NCI-H1092 treated with DMSO at 0.1 percent for 48 hours (cell line): ENCODE results near the gene EHF.
A peak's percentile ranks its signal among the peaks of the same experiment; 100 is the strongest.

ENCODE experiments used
- DNase-seq: peaks from one replicate; lab custom pipeline; 2025; lab: John Stamatoyannopoulos, UW

EHF gene

GRCh38 chr11:34644669-34645406, 23.9 kb downstream of the EHF start:
- no peak for DNase-seq

GRCh38 chr11:34646431-34646830, 25.5 kb downstream of the EHF start:
- no peak for DNase-seq

DNA sequence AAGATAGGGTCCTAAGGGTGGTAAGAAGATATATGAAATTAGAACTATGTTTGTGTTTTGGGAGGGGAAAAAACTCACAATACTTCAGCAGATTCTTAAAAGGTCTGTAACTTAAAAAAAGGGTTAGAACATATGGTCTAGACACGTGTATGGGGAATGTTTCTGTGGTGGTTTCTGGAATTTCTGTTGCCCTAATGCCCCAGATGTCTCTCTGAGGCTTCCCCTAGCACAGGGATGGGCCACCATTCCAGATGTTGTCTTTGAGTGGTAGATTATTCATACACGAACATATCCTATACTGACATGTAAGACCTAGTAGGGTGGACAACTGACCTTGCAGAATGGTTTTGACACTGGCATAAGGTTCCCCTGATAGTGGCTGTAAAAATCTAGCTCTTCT, 26.2 kb downstream of the EHF start:
- DNase-seq, result no peak

GRCh38 chr11:34647532-34647931, 26.6 kb downstream of the EHF start:
- DNase-seq, result no peak

GRCh38 chr11:34648036-34648435, 27.1 kb downstream of the EHF start:
- no peak for DNase-seq

- no peak for DNase-seq
Measured at GRCh38 chr11:34649597-34649996, 28.7 kb downstream of the EHF start.

GRCh38 chr11:34650528-34650927, 29.6 kb downstream of the EHF start:
- no peak for DNase-seq

DNA sequence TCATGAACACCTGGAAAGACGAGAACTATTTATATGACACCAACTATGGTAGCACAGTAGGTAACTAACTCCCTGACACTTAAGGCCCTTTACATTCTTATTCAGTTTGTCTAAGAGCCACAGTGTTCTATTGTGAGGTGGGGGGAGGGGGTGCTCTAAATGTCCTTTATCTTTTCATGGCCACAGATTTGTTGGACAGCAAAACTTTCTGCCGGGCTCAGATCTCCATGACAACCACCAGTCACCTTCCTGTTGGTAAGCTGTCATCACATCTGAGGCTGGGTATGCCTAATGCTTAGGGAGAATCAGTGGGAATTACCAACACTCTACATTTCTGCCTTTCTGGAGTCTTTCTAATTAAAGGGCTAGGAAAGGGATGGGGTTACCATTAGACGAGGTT, 30.7 kb downstream of the EHF start:
- no peak for DNase-seq

- peak; percentile 37 for DNase-seq
Measured at GRCh38 chr11:34652191-34652973, 31.5 kb downstream of the EHF start.

GRCh38 chr11:34653031-34653430, 32.1 kb downstream of the EHF start:
- no peak for DNase-seq

DNA sequence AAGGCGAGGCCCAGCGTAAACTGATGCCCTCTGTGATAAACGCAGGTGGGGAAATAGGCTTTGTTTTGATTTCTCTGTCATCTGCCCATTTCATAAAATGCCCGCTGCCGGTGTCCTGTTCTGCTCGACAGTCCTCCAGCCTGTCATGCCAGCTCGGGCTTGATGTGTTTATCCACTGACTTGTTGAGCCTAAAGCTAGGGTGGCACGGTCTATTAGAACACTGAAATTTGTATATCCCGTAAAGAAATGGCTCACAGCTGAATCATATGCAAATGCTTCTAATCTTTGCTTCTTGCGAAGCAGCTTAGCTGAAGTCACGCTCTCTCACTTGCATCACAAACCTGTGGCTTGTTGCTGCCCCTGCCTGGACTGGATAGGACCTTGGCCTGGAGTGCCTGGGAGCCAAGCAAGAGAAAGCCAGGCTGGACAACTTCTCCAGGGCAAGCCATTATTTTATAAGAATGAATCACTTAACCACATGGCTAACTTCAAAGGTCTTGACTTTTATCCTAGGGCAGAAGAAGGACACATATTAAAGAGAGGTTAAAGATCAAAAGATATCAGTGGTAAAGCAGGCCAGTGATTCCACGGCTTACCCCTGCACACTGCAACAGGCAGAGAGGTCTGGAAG, 33.1 kb downstream of the EHF start:
- no peak for DNase-seq

- DNase-seq, result peak; percentile 32
Measured at GRCh38 chr11:34654483-34655334, 33.8 kb downstream of the EHF start.

DNA sequence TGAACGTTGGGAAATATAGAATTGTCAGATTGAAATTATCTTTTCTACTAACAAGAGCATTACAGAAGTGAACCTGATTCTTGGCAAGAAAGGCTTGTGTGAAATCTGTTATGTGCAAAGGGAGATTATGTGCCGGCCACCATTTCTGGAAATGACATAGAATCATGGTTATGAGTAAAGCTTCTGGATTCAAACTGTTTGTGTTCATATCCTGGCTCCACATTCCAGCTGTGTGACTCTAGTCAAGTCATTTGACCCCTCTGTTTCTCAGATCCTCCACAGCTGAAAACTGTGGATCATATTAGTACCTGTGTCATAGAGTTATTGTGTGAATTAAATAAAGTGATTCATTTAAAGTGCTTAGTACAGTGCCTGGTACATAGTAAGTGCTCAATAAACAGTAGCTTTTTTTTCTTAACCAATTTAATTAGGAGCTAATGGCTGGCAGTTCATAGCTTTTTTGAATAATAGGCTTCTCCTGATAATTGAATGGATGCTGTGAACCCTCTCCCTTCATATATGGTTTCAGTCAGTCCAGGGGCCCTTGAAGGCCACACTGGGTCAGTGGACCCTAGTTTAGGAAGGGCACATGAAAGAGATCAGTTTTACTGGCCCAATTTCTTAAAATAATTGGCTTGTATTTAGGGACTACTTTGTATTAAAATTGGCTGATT, 34.6 kb downstream of the EHF start:
- DNase-seq, result no peak

DNA sequence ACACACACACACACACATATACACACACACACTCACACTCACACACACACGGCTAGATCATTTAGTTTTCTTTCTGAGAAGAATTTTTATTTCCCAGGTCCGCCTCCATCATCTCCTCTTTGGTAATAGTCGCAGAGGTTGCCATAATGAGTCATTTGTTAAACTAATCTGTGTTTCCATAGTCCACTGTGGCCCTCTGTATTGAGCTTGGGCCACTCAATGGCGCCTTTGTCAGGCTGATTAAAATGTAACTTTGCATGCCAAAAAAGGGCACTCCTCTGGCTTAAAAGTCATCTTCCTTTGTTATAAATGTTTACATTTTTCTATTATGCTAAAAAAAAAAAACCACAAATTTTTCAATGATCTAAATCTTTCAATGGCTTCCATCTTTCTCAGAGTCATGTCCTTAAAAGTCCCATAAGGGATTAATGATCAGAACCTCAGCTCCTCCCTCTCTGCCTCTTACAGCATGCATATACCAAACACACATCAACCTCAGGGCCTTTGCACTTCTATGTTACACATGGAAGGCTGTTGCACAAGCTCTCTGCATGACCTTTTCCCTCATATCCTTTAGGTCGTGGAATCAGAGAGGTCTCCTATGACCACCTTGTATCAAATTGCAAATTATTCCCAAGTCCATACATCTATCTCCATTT, 35.3 kb downstream of the EHF start:
- DNase-seq, result no peak

DNA sequence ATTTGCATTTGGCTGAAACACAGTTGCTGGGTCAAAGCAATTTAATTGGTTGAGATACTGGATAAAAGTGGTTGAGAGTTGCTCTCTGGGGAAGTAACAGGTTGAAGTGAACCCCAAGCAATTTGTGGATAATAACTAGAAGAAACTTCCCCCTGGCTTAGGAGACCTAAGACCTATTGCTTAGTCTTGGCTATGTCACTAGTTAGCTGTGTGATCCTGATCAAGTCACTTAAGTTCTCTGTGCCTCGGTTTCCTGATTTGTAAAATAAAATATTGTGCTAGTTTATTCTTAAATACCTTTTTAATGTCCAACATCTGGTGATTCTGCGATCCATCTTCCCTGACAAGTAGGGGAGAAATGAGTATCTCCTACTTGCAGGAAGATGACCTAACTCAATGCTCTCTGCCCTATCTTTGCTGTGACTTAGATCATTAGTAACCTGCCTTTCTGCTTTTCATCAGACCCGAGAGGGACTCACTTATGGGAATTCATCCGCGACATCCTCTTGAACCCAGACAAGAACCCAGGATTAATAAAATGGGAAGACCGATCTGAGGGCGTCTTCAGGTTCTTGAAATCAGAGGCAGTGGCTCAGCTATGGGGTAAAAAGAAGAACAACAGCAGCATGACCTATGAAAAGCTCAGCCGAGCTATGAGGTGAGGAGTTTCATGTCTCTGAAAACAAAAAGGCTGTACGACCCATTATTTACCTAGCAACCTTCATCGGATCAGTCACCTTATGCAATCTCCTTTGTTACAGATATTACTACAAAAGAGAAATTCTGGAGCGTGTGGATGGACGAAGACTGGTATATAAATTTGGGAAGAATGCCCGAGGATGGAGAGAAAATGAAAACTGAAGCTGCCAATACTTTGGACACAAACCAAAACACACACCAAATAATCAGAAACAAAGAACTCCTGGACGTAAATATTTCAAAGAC, 37.5 kb downstream of the EHF start:
- DNase-seq, result no peak

DNA sequence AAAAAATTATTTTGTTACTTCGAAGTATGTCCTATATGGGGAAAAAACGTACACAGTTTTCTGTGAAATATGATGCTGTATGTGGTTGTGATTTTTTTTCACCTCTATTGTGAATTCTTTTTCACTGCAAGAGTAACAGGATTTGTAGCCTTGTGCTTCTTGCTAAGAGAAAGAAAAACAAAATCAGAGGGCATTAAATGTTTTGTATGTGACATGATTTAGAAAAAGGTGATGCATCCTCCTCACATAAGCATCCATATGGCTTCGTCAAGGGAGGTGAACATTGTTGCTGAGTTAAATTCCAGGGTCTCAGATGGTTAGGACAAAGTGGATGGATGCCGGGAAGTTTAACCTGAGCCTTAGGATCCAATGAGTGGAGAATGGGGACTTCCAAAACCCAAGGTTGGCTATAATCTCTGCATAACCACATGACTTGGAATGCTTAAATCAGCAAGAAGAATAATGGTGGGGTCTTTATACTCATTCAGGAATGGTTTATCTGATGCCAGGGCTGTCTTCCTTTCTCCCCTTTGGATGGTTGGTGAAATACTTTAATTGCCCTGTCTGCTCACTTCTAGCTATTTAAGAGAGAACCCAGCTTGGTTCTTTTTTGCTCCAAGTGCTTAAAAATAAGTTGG, 38.3 kb downstream of the EHF start:
- no peak for DNase-seq

DNA sequence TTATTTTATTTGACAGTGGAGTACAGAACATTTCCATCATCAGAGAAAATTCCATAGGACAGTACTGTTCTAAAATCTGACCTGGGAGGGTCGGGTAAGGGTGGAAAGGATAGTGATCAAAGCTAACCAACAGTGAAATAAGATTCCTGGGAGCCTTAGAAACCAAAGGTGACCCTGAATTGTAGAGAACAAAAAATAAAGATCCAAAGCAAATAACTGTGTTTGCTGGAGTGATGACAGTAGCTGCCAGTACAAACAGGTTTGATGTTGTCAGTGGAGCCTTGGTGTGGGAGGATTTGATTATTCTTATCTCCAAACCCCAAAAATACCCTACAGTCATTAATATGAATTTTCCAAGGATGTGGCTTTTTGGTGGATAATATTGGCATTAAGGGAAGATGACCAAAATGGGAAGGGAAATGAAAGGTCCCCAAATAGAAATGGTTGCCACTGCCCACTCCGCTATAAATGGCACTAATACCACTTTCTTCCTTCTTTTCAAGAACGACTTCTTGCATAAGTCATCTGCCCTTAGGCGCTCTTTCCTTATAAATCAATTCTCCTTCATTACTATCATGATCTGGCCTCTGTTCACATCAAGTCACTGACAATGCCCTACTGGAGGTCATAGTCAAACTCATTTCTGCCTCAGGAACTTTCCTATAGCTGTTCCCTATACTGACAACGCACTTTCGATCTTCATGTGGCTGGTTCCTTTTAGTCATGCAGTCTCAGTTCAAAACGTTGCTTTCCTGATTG, 44.4 kb downstream of the EHF start:
- no peak for DNase-seq

GRCh38 chr11:34667810-34668582, 47.1 kb downstream of the EHF start:
- peak; percentile 67 for DNase-seq
